Measurements from ENCODE around the gene TMEM40.
"Not testable (repeated sequence)": the region's sequence is repeated elsewhere in the genome, so short reads cannot be mapped to it uniquely, and the experiment has no call there.

The TMEM40 gene

DNA sequence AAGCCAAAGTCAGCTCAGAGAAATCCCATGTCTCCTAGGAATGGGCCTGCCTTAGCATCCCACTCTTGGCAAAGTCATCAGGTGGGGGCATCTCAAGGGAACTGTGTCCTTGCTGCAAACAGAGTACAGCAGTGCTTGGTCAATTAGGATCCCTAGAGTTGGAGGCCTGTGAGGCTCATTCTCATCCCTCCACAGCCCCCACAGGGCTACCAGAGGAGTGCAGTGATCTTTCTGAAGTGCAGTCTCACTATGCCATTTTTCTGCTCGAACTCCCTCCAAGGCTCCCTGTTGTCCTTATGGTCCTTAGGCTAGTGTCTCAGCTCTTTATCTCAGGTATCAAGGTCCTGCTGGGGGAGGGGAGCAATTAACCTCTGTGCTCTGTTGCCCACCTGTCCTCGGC is 31.1 kb downstream of the TMEM40 start:
- DNase-seq (ENCODE audit: low read depth), result no peak
- TF ChIP-seq CTCF (IDR thresholded peaks at IDR 0.05; ENCODE audit: low read length, missing control alignments), result no peak

GRCh38 chr3:12727481-12727880 is 31.6 kb downstream of the TMEM40 start:
- H3K4me3 ChIP-seq (replicated peaks; ENCODE audit: low read depth, low read length), result no peak overlapping the region
- no peak for TF ChIP-seq CTCF (IDR thresholded peaks at IDR 0.05; ENCODE audit: low read length, missing control alignments)
- DNase-seq (ENCODE audit: low read depth), result no peak

More for the DNA sequence above, 31.1 kb downstream of the TMEM40 start:
- no peak overlapping the region for H3K4me3 ChIP-seq (replicated peaks; ENCODE audit: low read depth, low read length)

DNA sequence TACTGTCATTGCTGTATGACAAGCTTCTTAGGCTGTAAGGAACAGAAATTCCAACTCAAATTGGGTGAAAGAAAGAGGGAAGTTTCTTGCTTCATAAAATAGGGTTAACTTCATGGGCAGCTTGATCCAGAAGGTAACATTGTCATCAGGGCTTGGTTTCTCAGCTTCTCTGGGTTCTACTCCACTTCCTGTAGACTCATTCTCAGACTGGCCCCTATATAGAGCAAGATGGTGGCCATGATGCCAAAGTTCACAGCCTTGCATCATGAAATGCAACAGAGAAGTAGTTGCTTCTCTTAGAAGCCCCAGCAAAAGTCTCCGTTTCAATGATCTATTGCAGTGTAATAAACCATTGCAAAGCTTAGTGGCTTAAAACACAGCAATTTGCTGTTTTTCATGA is 33.6 kb downstream of the TMEM40 start:
- TF ChIP-seq CTCF (IDR thresholded peaks at IDR 0.05; ENCODE audit: low read length, missing control alignments), result no peak
- H3K4me3 ChIP-seq (replicated peaks; ENCODE audit: low read depth, low read length), result no peak overlapping the region
- no peak for DNase-seq (ENCODE audit: low read depth)

DNA sequence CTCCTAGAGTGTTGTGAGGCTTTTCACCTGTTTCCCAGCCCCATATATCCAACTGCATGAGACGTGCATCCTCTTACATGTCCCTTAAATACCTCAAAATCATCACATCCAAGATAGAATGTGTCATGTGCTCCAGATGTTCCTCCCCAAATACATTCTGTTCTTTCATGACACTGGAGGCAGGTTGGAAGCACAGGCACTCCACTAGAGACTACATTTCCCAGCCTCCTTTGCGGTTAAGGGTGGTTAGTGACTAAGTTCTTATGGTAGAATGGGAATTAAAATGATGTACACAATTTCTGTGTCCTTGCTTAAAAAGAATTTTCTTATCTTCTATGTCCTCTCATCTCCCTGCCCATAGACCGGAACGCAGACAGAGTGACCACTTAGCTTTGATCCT is 34.3 kb downstream of the TMEM40 start:
- no peak overlapping the region for H3K4me3 ChIP-seq (replicated peaks; ENCODE audit: low read depth, low read length)
- no peak for DNase-seq (ENCODE audit: low read depth)
- TF ChIP-seq CTCF (IDR thresholded peaks at IDR 0.05; ENCODE audit: low read length, missing control alignments), result no peak

DNA sequence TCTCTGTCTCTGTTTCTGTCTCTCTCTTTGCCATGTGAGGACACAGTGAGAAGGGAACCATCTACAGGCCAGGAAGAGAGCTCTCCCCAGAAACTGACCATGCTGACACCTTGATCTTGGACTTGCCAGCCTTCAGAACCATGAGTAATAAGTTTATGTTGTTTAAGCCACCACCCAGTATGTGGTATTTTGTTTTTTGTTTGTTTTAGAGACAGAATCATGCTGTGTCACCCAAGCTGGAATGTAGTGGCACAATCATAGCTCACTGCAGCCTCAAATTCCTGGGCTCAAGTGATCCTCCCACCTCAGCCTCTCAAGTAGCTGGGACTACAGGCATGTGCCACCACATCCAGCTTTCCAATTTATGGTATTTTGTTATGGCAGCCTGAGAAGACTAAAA is 35.7 kb downstream of the TMEM40 start:
- H3K4me3 ChIP-seq (replicated peaks; ENCODE audit: low read depth, low read length); DNase-seq (ENCODE audit: low read depth): not testable (repeated sequence)

- no peak for DNase-seq (ENCODE audit: low read depth)
- no peak overlapping the region for H3K4me3 ChIP-seq (replicated peaks; ENCODE audit: low read depth, low read length)
- TF ChIP-seq CTCF (IDR thresholded peaks at IDR 0.05; ENCODE audit: low read length, missing control alignments), result no peak
Observed at GRCh38 chr3:12722226-12722625, 36.8 kb downstream of the TMEM40 start.

DNA sequence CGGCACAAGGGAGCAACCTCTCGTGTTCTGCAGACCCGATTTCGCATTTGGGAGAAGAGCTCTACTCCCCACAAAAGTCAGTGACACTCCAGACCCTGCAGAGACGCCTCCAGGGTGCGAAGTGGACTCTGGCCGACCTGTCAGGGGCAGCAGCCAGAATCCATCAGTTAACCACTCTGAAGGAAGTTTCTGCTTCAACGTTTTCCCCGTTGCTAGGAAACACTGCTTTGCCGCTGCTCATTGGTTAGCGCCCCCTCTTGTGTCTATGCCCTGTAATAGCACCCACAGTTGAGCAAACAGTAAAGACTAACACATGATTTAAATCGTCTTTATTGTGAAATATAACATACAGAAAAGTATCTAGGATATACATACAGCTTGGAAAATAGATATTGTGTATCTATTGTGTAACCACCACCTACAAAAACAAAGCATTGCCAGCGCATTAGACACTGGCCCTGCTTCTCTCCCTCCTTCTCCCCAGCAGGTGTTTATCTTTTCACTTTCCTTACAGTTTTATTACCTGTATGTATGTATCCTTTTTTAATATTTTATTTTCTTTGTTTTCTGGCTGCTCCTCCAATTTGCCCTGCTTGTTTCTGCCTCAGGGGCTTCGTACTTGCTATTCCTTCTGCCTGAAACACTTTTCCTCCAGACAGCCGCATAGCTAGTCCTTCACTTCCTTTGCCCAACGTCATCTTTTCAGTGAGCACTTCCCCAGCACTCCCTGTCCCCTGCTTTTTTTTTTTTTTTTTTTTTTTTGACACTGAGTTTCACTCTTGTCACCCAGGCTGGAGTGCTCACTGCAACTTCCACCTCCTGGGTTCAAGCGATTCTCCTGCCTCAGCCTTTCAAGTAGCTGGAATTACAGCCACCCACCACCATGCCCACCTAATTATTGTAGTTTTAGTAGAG is 38.8 kb downstream of the TMEM40 start:
- peak; percentile 90 for DNase-seq (ENCODE audit: low read depth)
- H3K4me3 ChIP-seq (replicated peaks; ENCODE audit: low read depth, low read length), result peak overlapping the region; percentile 44
- TF ChIP-seq CTCF (IDR thresholded peaks at IDR 0.05; ENCODE audit: low read length, missing control alignments), result peak; percentile 98

Data from fibroblast of pulmonary artery (primary cell).